OCI-LY1 (cell line): ENCODE measurements around the gene XRN2.

Experiments used
- H2AFZ ChIP-seq: fragments of 200-600 bp; sonication (generic), shearing (Covaris generic); 2 replicates; pipeline ENCODE4 v1.6.0; 2014; ENCODE audit warnings: antibody characterized with exemption, mild to moderate bottlenecking, low read length
- H3F3A ChIP-seq: fragments of 200-600 bp; sonication (generic), shearing (Covaris generic); 2 replicates; pipeline ENCODE4 v1.6.0; 2014; ENCODE audit warnings: mild to moderate bottlenecking, antibody characterized with exemption, low read length, moderate library complexity; ENCODE audit not compliant: insufficient read depth
- H3K27ac ChIP-seq: fragments of 200-600 bp; sonication (generic); 2 replicates; pipeline ENCODE4 v1.5.1; 2014; ENCODE audit warnings: low read length, mixed run types, mild to moderate bottlenecking, low read depth; ENCODE audit not compliant: poor library complexity, severe bottlenecking
- H3K27me3 ChIP-seq: fragments of 200-600 bp; sonication (generic); 2 replicates; pipeline ENCODE4 v1.6.0; 2014; ENCODE audit warnings: antibody characterized with exemption, mild to moderate bottlenecking, low read length, moderate library complexity; ENCODE audit not compliant: insufficient read depth
- H3K36me3 ChIP-seq: fragments of 200-600 bp; sonication (generic); 2 replicates; pipeline ENCODE4 v1.6.1; 2014; ENCODE audit warnings: mild to moderate bottlenecking, antibody characterized with exemption, low read length, moderate library complexity, mixed read lengths; ENCODE audit not compliant: insufficient read depth
- H3K4me1 ChIP-seq: fragments of 200-600 bp; sonication (generic); 2 replicates; pipeline ENCODE4 v1.5.1; 2014; ENCODE audit warnings: mild to moderate bottlenecking, low read length, moderate library complexity; ENCODE audit not compliant: insufficient read depth, severe bottlenecking
- H3K4me2 ChIP-seq: fragments of 200-600 bp; sonication (generic), shearing (Covaris generic); 2 replicates; pipeline ENCODE4 v1.6.1; 2014; ENCODE audit warnings: low read length
- H3K4me3 ChIP-seq: fragments of 200-600 bp; sonication (generic); 2 replicates; pipeline ENCODE4 v1.5.1; 2014; ENCODE audit warnings: low read length, low read depth, mild to moderate bottlenecking, mixed read lengths; ENCODE audit not compliant: poor library complexity, severe bottlenecking
- H3K79me2 ChIP-seq: fragments of 200-600 bp; shearing (Covaris generic); 2 replicates; pipeline ENCODE4 v1.6.1; 2016; ENCODE audit warnings: mixed run types, low read length, mixed read lengths; ENCODE audit not compliant: insufficient read depth
- H3K9ac ChIP-seq: fragments of 200-600 bp; sonication (generic), shearing (Covaris generic); 2 replicates; pipeline ENCODE4 v1.6.1; 2014; ENCODE audit warnings: mild to moderate bottlenecking, low read length, mixed read lengths
- H3K9me2 ChIP-seq: fragments of 200-600 bp; sonication (generic), shearing (Covaris generic); 2 replicates; pipeline ENCODE4 v1.6.1; 2014; ENCODE audit warnings: low read depth, mild to moderate bottlenecking, low read length, mixed read lengths
- H3K9me3 ChIP-seq: fragments of 200-600 bp; shearing (Covaris generic); 2 replicates; pipeline ENCODE4 v1.6.1; 2014; ENCODE audit warnings: low read length, mixed read lengths
- H4K20me1 ChIP-seq: fragments of 200-600 bp; sonication (generic), shearing (Covaris generic); 2 replicates; pipeline ENCODE4 v1.6.0; 2016; ENCODE audit warnings: mild to moderate bottlenecking, low read length; ENCODE audit not compliant: insufficient read depth
- EZH2 ChIP-seq: fragments of 200-600 bp; sonication (generic), shearing (Covaris generic); IDR thresholded peaks from 2 replicates; pipeline ENCODE4 v1.8.0; 2017; ENCODE audit warnings: borderline replicate concordance, mixed run types, mild to moderate bottlenecking, antibody characterized with exemption, low read length, moderate library complexity, mixed read lengths
- TF ChIP-seq, protein P1 (sequence below): fragments of 200-600 bp; sonication (generic), shearing (Covaris generic); IDR thresholded peaks from 2 replicates; pipeline ENCODE4 v1.5.1; 2017; ENCODE audit warnings: mild to moderate bottlenecking, antibody characterized with exemption, low read length, moderate library complexity, mixed read lengths

The XRN2 gene

DNA sequence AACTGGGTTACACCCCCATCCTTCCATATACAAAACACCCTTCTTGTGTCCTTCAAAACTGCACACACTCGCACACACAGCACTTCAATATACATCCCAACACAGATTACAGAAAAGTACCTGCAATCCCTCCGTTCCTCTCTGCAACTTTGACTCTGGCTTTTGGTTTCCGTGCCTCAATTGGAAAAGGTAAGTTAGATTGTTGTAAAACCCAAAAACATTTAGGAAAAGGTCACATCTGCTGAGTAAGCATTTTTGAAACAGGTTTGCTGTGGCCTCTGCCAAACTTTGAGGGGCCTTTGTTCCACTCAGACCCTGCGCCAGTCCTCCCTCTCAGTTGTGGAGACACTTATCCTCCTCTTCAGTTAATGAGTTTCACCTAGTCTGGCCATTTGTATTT is 90.0 kb downstream of the XRN2 start:
- H3K4me3 ChIP-seq, result no peak overlapping the region
- peaks cover 8% of the 10 kb centered on the region; the same call in 1 of the 2 replicates for H3K36me3 ChIP-seq
- H3K27ac ChIP-seq, result no peak overlapping the region
- no peak overlapping the region for H3K4me2 ChIP-seq
- no peaks in the 10 kb centered on the region for H3K9me3 ChIP-seq
- no peaks in the 10 kb centered on the region for H3K27me3 ChIP-seq
- TF ChIP-seq EZH2, result no peak
- TF ChIP-seq, protein P1, sequence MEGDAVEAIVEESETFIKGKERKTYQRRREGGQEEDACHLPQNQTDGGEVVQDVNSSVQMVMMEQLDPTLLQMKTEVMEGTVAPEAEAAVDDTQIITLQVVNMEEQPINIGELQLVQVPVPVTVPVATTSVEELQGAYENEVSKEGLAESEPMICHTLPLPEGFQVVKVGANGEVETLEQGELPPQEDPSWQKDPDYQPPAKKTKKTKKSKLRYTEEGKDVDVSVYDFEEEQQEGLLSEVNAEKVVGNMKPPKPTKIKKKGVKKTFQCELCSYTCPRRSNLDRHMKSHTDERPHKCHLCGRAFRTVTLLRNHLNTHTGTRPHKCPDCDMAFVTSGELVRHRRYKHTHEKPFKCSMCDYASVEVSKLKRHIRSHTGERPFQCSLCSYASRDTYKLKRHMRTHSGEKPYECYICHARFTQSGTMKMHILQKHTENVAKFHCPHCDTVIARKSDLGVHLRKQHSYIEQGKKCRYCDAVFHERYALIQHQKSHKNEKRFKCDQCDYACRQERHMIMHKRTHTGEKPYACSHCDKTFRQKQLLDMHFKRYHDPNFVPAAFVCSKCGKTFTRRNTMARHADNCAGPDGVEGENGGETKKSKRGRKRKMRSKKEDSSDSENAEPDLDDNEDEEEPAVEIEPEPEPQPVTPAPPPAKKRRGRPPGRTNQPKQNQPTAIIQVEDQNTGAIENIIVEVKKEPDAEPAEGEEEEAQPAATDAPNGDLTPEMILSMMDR, result no peak
- H3K4me1 ChIP-seq, result no peaks in the 10 kb centered on the region
- no peaks in the 10 kb centered on the region for H3K79me2 ChIP-seq
- H2AFZ ChIP-seq, result no peak overlapping the region
- H3F3A ChIP-seq, result no peaks in the 10 kb centered on the region
- no peaks in the 10 kb centered on the region for H3K9me2 ChIP-seq
- H3K9ac ChIP-seq, result no peak overlapping the region
- no peaks in the 10 kb centered on the region for H4K20me1 ChIP-seq

DNA sequence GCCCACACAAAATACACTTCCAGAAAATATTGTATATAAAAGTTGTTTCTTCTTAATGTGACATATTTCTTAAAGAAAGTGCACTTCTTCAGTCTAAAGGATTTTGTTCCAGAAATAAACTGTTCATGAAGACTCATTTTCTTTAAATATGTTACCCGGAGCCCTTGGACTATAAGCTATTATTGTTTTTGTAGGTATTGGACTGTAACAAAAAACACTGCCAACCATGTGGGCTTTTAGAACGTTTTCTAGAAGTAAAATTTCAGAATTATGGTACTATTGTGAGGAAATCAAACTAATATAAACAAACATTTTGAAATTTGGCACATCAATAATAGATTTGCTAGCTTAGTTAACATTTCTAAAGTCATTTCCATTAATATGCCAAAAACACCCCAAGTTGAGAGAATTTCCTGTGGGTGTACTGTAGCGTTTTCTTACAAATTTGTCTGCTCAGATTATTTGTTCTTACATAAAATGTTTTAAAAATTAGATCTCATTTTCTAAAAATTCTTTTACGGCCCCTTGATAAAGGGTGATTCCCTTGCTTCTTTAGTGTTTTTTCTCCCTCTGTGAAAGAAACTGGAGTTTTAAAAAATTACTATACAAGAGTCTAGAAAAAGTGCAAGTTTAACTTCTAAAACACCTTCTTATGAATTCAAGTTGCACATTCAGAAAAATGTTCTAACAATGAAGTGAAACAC is 90.8 kb downstream of the XRN2 start:
- H3K4me1 ChIP-seq, result no peaks in the 10 kb centered on the region
- no peaks in the 10 kb centered on the region for H3K9me3 ChIP-seq
- no peak overlapping the region for H2AFZ ChIP-seq
- no peaks in the 10 kb centered on the region for H3K27me3 ChIP-seq
- H3K9ac ChIP-seq, result no peak overlapping the region
- H3K79me2 ChIP-seq, result no peaks in the 10 kb centered on the region
- H3K27ac ChIP-seq, result no peak overlapping the region
- TF ChIP-seq, protein P1, result no peak
- H4K20me1 ChIP-seq, result no peaks in the 10 kb centered on the region
- H3K4me3 ChIP-seq, result no peak overlapping the region
- no peaks in the 10 kb centered on the region for H3F3A ChIP-seq
- H3K36me3 ChIP-seq, result peaks cover 7% of the 10 kb centered on the region; the same call in 1 of the 2 replicates
- no peaks in the 10 kb centered on the region for H3K9me2 ChIP-seq
- no peak overlapping the region for H3K4me2 ChIP-seq

DNA sequence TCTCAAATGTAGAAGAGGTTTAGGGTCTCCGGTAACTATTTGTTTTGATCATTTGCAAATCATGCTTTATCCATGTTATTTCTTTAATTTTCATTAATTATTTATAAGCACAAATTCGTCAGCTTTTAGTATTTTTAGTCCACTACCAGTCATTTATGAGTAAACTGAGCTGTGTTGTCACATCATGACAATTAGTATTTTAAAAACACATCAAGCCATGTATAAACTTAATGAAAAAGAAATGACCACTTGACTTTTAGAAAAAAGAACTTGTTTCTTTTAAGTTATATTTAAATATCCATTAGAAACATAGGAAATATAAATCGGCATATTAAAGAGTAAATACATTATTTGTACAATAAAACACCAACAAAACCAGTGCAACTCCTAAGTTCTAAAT is 91.4 kb downstream of the XRN2 start:
- Histone ChIP-seq H3K9me2 (no peaks in the 10 kb centered on the region), H3K9me3 (no peaks in the 10 kb centered on the region), H4K20me1 (no peaks in the 10 kb centered on the region), H3K4me3 (no peak overlapping the region), H3K4me1 (no peaks in the 10 kb centered on the region), H3F3A (no peaks in the 10 kb centered on the region), H3K27me3 (no peaks in the 10 kb centered on the region), H3K4me2 (no peak overlapping the region), H3K36me3 (peaks cover 1% of the 10 kb centered on the region; the same call in 1 of the 2 replicates), H3K9ac (no peak overlapping the region), H2AFZ (no peak overlapping the region), H3K27ac (no peak overlapping the region), H3K79me2 (no peaks in the 10 kb centered on the region)
- TF ChIP-seq, protein P1, result no peak
- TF ChIP-seq EZH2, result no peak
